Gastrocnemius medialis (tissue), 4 donors: ENCODE results near the gene NSMCE3.
"Not testable (repeated sequence)": the region's sequence is repeated elsewhere in the genome, so short reads cannot be mapped to it uniquely, and the experiment has no call there.

ENCODE experiments used
- CTCF ChIP-seq, 5 experiments: fragments of 450-650 bp in 3 of 5; fragments of 200-600 bp in 2 of 5; sonication (generic) in 2 of 5; IDR thresholded peaks in 4 of 5; conservative IDR thresholded peaks in 1 of 5; 1 replicate in 4 of 5; 2 replicates in 1 of 5; pipeline ENCODE4 v1.5.1; 2016 to 2019; ENCODE audit warnings: antibody characterized with exemption in 5 of 5, mild to moderate bottlenecking in 3 of 5, moderate library complexity in 3 of 5
- POLR2A ChIP-seq, 2 donors: fragments of 450-650 bp; IDR thresholded peaks; one replicate each; pipeline ENCODE4 v1.6.1; 2017; ENCODE audit warnings: antibody characterized with exemption in 2 of 2, mild to moderate bottlenecking in 2 of 2, moderate library complexity in 2 of 2

- not testable (repeated sequence) for TF ChIP-seq CTCF (IDR thresholded peaks at IDR 0.05 in 4 of 5, conservative IDR thresholded peaks at IDR 0.05 in 1 of 5); POLR2A (IDR thresholded peaks at IDR 0.05)
These were observed 44.6 kb downstream of the NSMCE3 start for GRCh38 chr15:29224987-29225363.
